Keratinocyte (primary cell): ENCODE data around the gene PCSK6. TPM values are rescaled to one million over a fixed set of nuclear protein-coding genes. Genes with fewer than 3 reads are reported as not detected.
A peak's percentile ranks its signal among the peaks of the same experiment; 100 is the strongest.

ENCODE experiments used
- DNase-seq: peaks from one replicate; pipeline ENCODE4 v3.0.0-alpha.2; 2011; ENCODE audit warnings: low read depth, missing footprints, low spot score
- FAIRE-seq: peaks from 2 replicates; lab custom pipeline; 2011; peaks lifted over from hg19 to GRCh38; lab: Jason Lieb, UNC
- H2AFZ ChIP-seq: 2 replicates; pipeline ENCODE4 v1.6.0; 2012; ENCODE audit warnings: low read length, control low read depth, inconsistent platforms; ENCODE audit not compliant: control insufficient read depth
- H3K27ac ChIP-seq: 2 replicates; pipeline ENCODE4 v1.5.1; 2011; ENCODE audit warnings: low read length; ENCODE audit not compliant: control insufficient read depth, insufficient read depth
- H3K27me3 ChIP-seq: 3 replicates; pipeline ENCODE4 v1.6.0; 2011; ENCODE audit warnings: low read length; ENCODE audit not compliant: control insufficient read depth, insufficient read depth; ENCODE audit errors: extremely low read depth
- H3K36me3 ChIP-seq, 2 experiments: 2 replicates in 1 of 2; 3 replicates in 1 of 2; pipeline ENCODE4 v1.5.1; 2011; ENCODE audit warnings: low read length in 2 of 2, mild to moderate bottlenecking in 1 of 2; ENCODE audit not compliant: control insufficient read depth in 2 of 2, insufficient read depth in 2 of 2; ENCODE audit errors: extremely low read depth in 1 of 2
- H3K4me1 ChIP-seq: 3 replicates; pipeline ENCODE4 v1.5.1; 2011; ENCODE audit warnings: low read length; ENCODE audit not compliant: control insufficient read depth, insufficient read depth; ENCODE audit errors: extremely low read depth
- H3K4me2 ChIP-seq: 3 replicates; pipeline ENCODE4 v1.6.0; 2011; ENCODE audit warnings: low read depth, low read length; ENCODE audit not compliant: control insufficient read depth, insufficient read depth; ENCODE audit errors: extremely low read depth
- H3K4me3 ChIP-seq, 3 experiments: fragments of 200-600 bp in 1 of 3; sonication (generic) in 1 of 3; 2 replicates in 2 of 3; 3 replicates in 1 of 3; pipeline ENCODE4 v1.5.1; 2011 to 2016; ENCODE audit warnings: low read length in 3 of 3, mild to moderate bottlenecking in 3 of 3, control low read depth in 2 of 3, inconsistent platforms in 1 of 3, low read depth in 1 of 3, mixed read lengths in 1 of 3, mixed run types in 1 of 3, moderate library complexity in 1 of 3; ENCODE audit not compliant: control insufficient read depth in 2 of 3, insufficient read depth in 2 of 3; ENCODE audit errors: extremely low read depth in 1 of 3
- H3K79me2 ChIP-seq: 2 replicates; pipeline ENCODE4 v1.6.0; 2012; ENCODE audit warnings: low read length; ENCODE audit not compliant: control insufficient read depth, insufficient read depth
- H3K9ac ChIP-seq: 3 replicates; pipeline ENCODE4 v1.6.0; 2011; ENCODE audit warnings: low read length; ENCODE audit not compliant: control insufficient read depth, insufficient read depth; ENCODE audit errors: extremely low read depth
- H3K9me1 ChIP-seq: 3 replicates; pipeline ENCODE4 v1.6.0; 2011; ENCODE audit warnings: low read length; ENCODE audit not compliant: control insufficient read depth, insufficient read depth; ENCODE audit errors: extremely low read depth
- H3K9me3 ChIP-seq: 2 replicates; pipeline ENCODE4 v1.5.1; 2012; ENCODE audit warnings: low read depth, low read length; ENCODE audit not compliant: control insufficient read depth
- H4K20me1 ChIP-seq: 3 replicates; pipeline ENCODE4 v1.6.0; 2011; ENCODE audit warnings: low read length; ENCODE audit not compliant: control insufficient read depth, insufficient read depth; ENCODE audit errors: extremely low read depth
- CTCF ChIP-seq, 3 experiments: IDR thresholded peaks in 1 of 3; conservative IDR thresholded peaks in 1 of 3; optimal IDR thresholded peaks in 1 of 3; 2 replicates in 2 of 3; 3 replicates in 1 of 3; pipeline versions ENCODE3 to v1.5.1; 2011; ENCODE audit warnings: low read length in 3 of 3, mild to moderate bottlenecking in 3 of 3, moderate library complexity in 2 of 3, control low read depth in 1 of 3, inconsistent platforms in 1 of 3; ENCODE audit not compliant: insufficient read depth in 2 of 3; ENCODE audit errors: extremely low read depth in 1 of 3
- EZH2 ChIP-seq: IDR thresholded peaks from one replicate; pipeline ENCODE4 v1.6.1; 2012; ENCODE audit warnings: inconsistent platforms, mild to moderate bottlenecking, low read length, moderate library complexity
- dilution Hi-C: fragments of 300-500 bp; cut with MboI; formaldehyde crosslinking; loops from one replicate; pipeline ENCODE4 v1.7.0; 2020; ENCODE audit warnings: low sequenced_read_pairs; ENCODE audit not compliant: extremely low pct_ligation_motif_present
- polyA plus RNA-seq, 5 experiments: library from polyadenylated mRNA; depleted of rRNA in 3 of 5; stranded (reverse) in 3 of 5; stranded (forward) in 1 of 5; unstranded in 1 of 5; fragments of >200 nt; gene quantifications; 1 replicate in 1 of 5; 2 replicates in 3 of 5; 3 replicates in 1 of 5; pipeline versions ENCODE4 v1.2.1 to v1.2.3, GENCODE V29; 2011 to 2012; ENCODE audit warnings: missing spikeins in 2 of 5, low read depth in 1 of 5, low replicate concordance in 1 of 5

The PCSK6 gene
- polyA plus RNA-seq, 1 donor (not counting 4 experiments of a cell fraction or from before 2014, with no cell fraction given), result 3.1 TPM

GRCh38 chr15:101295607-101296161, 193.8 kb downstream of the PCSK6 start:
- TF ChIP-seq EZH2 (no peak), CTCF (optimal IDR thresholded peaks at IDR 0.05 in 1 of 3, IDR thresholded peaks at IDR 0.05 in 1 of 3, conservative IDR thresholded peaks at IDR 0.05 in 1 of 3; ENCODE audit: extremely low read depth in 1 of 3, insufficient read depth in 2 of 3, low read length in 3 of 3) (no peak)
- Histone ChIP-seq H3K27ac (peak overlapping the region; percentile 93), H3K9me3 (no peaks in the 10 kb centered on the region), H3K79me2 (peaks cover 42% of the 10 kb centered on the region), H3K36me3 (peaks cover 0 to 7% of the 10 kb centered on the region in 2 experiments), H3K27me3 (no peaks in the 10 kb centered on the region), H4K20me1 (peaks cover 12% of the 10 kb centered on the region), H3K9me1 (no peaks in the 10 kb centered on the region), H3K4me1 (peaks cover 42% of the 10 kb centered on the region), H3K4me3 (peak overlapping the region; percentile 96 to 100 (median 99)), H3K4me2 (peak overlapping the region; percentile 83), H2AFZ (peak overlapping the region; percentile 97), H3K9ac (peak overlapping the region; percentile 96)
- FAIRE-seq (no peak), DNase-seq (no peak)
- dilution Hi-C loops, result no loop called here

- no peak for FAIRE-seq
- peak within 1 kb of the TSS; percentile 93 for H3K27ac ChIP-seq
- H3K4me2 ChIP-seq, result peak within 1 kb of the TSS; percentile 83
- dilution Hi-C loops, result no loop called here
- H3K9ac ChIP-seq, result peak within 1 kb of the TSS; percentile 96
- H3K4me3 ChIP-seq, result peak within 1 kb of the TSS; percentile 96 to 100 (median 99)
- peaks cover 0 to 10% of the 10 kb centered on the region in 2 experiments for H3K36me3 ChIP-seq
- peaks cover 12% of the 10 kb centered on the region for H4K20me1 ChIP-seq
- H3K79me2 ChIP-seq, result peaks cover 49% of the 10 kb centered on the region
- TF ChIP-seq EZH2, result no peak
- no peak for TF ChIP-seq CTCF (optimal IDR thresholded peaks at IDR 0.05 in 1 of 3, IDR thresholded peaks at IDR 0.05 in 1 of 3, conservative IDR thresholded peaks at IDR 0.05 in 1 of 3; ENCODE audit: extremely low read depth in 1 of 3, insufficient read depth in 2 of 3, low read length in 3 of 3)
- peak; percentile 60 for DNase-seq
- H3K9me1 ChIP-seq, result no peaks in the 10 kb centered on the region
- peak within 1 kb of the TSS; percentile 97 for H2AFZ ChIP-seq
- H3K4me1 ChIP-seq, result peaks cover 42% of the 10 kb centered on the region
- no peaks in the 10 kb centered on the region for H3K27me3 ChIP-seq
- no peaks in the 10 kb centered on the region for H3K9me3 ChIP-seq
Observed at GRCh38 chr15:101294731-101295606, 194.5 kb downstream of the PCSK6 start, which contains the start of gene SNRPA1. Gene SNRPA1 (minus strand): TSS chr15:101295248. CDS start chr15:101295178, 70 bp downstream.
